K562 (cell line): ENCODE results near the gene RCL1. TPM values are rescaled to one million over a fixed set of nuclear protein-coding genes. Genes with fewer than 3 reads are reported as not detected.

Experiments
- BRD9 ChIP-seq: fragments of 450-650 bp; IDR thresholded peaks from 2 replicates; pipeline ENCODE4 v1.6.1; 2018; ENCODE audit warnings: low read depth; ENCODE audit not compliant: partially characterized antibody
- DDX20 ChIP-seq: fragments of 450-650 bp; IDR thresholded peaks from 2 replicates; pipeline ENCODE4 v1.6.1; 2016; ENCODE audit warnings: missing genetic modification characterization, low read depth, mild to moderate bottlenecking, missing compliant biosample characterization, moderate library complexity
- E2F8 ChIP-seq: fragments of 450-650 bp; IDR thresholded peaks from 2 replicates; pipeline ENCODE4 v1.7.1; 2018; ENCODE audit warnings: mild to moderate bottlenecking, low read depth; ENCODE audit not compliant: partially characterized antibody
- EZH2 ChIP-seq: IDR thresholded peaks from 2 replicates; pipeline ENCODE4 v1.6.1; 2012; ENCODE audit warnings: low read depth, mild to moderate bottlenecking, inconsistent platforms, low read length, borderline replicate concordance
- FOXK2 ChIP-seq, 2 experiments: fragments of 450-650 bp; IDR thresholded peaks in 1 of 2; conservative IDR thresholded peaks in 1 of 2; 2 replicates each; pipeline ENCODE4 v1.6.1; 2016; ENCODE audit warnings: low read depth in 2 of 2, mild to moderate bottlenecking in 1 of 2
- L3MBTL2 ChIP-seq: fragments of 450-650 bp; IDR thresholded peaks from 2 replicates; pipeline ENCODE4 v1.6.1; 2016; ENCODE audit warnings: mild to moderate bottlenecking, moderate library complexity
- MIER1 ChIP-seq: fragments of 450-650 bp; IDR thresholded peaks from 2 replicates; pipeline ENCODE4 v1.6.1; 2016; ENCODE audit warnings: antibody characterized with exemption, mild to moderate bottlenecking, low read depth
- NCOA2 ChIP-seq, 2 experiments: fragments of 450-650 bp; IDR thresholded peaks; 2 replicates each; pipeline ENCODE4 v1.6.1; 2018; ENCODE audit warnings: mild to moderate bottlenecking in 2 of 2, moderate library complexity in 1 of 2; ENCODE audit not compliant: partially characterized antibody in 2 of 2
- PML ChIP-seq: IDR thresholded peaks from 2 replicates; pipeline ENCODE4 v1.6.1; 2012; ENCODE audit warnings: low read length, inconsistent platforms
- PURB ChIP-seq: sonication (generic); formaldehyde crosslinking; IDR thresholded peaks from 2 replicates; pipeline ENCODE4 v1.9.0; 2021; ENCODE audit warnings: low read depth, mild to moderate bottlenecking, missing genetic modification reagents
- SMARCE1 ChIP-seq: fragments of 450-650 bp; IDR thresholded peaks from 2 replicates; pipeline ENCODE4 v1.7.1; 2016; ENCODE audit warnings: mild to moderate bottlenecking
- SPI1 ChIP-seq: IDR thresholded peaks from 2 replicates; pipeline ENCODE4 v1.6.1; 2011; ENCODE audit warnings: low read depth, low read length, control low read depth, borderline replicate concordance
- SREBF1 ChIP-seq: fragments of 150-350 bp; IDR thresholded peaks from 2 replicates; pipeline ENCODE4 v1.6.1; 2014; ENCODE audit warnings: antibody characterized with exemption, low read depth, low read length, borderline replicate concordance
- SRSF3 ChIP-seq: fragments of 200-400 bp; formaldehyde crosslinking; IDR thresholded peaks from 2 replicates; pipeline ENCODE4 v1.6.1; 2016; ENCODE audit warnings: mild to moderate bottlenecking, low read length, moderate library complexity; ENCODE audit not compliant: insufficient read depth
- TSHZ1 ChIP-seq: fragments of 250-450 bp; sonication (Bioruptor Pico); IDR thresholded peaks from 2 replicates; pipeline ENCODE4 v1.4.0; 2020; ENCODE audit warnings: mild to moderate bottlenecking, moderate library complexity
- ZKSCAN3 ChIP-seq: fragments of 250-450 bp; sonication (Bioruptor Pico); IDR thresholded peaks from 2 replicates; pipeline ENCODE4 v1.4.0; 2020
- ZNF282 ChIP-seq: sonication (generic); formaldehyde crosslinking; IDR thresholded peaks from 2 replicates; pipeline ENCODE4 v1.8.1; 2023; ENCODE audit warnings: missing genetic modification reagents
- ZNF511 ChIP-seq: sonication (generic); formaldehyde crosslinking; IDR thresholded peaks from 2 replicates; pipeline ENCODE4 v1.8.0; 2022; ENCODE audit warnings: mild to moderate bottlenecking, missing genetic modification reagents
- polyA plus RNA-seq, 8 experiments: library from polyadenylated mRNA; depleted of rRNA in 4 of 8; stranded (reverse) in 5 of 8; unstranded in 3 of 8; fragments of >200 nt; fragmentation: Nextera tagmentation in 2 of 8; fragmentation: Illumina TruSeq in 1 of 8; extraction: Ambion mirVana in 2 of 8; extraction: Trizol in 1 of 8; gene quantifications; 2 replicates each; pipeline versions ENCODE4 v1.2.1 to v1.2.3, GENCODE V29; 2011 to 2014; ENCODE audit warnings: inconsistent platforms in 1 of 8, missing spikeins in 1 of 8
- total RNA-seq, 7 experiments: library from RNA; depleted of rRNA in 6 of 7; stranded (reverse); fragments of >200 nt in 6 of 7; fragmentation: Illumina TruSeq in 2 of 7; extraction: Trizol in 2 of 7; gene quantifications; 2 replicates each; pipeline versions ENCODE4 v1.2.1 to v1.2.3, GENCODE V29; 2011 to 2021; ENCODE audit warnings: low replicate concordance in 1 of 7
- TF ChIP-seq, protein P1 (sequence below): fragments of 450-650 bp; IDR thresholded peaks from 2 replicates; pipeline ENCODE4 v1.6.1; 2017; ENCODE audit warnings: antibody characterized with exemption, mild to moderate bottlenecking

RCL1 gene
- total and polyA plus RNA-seq, 9 of the 15 experiments (the other 6 are each of a cell fraction or from before 2014, with no cell fraction given): 24.0 to 67.7 (median 38.6) TPM

- TF ChIP-seq, protein P1, sequence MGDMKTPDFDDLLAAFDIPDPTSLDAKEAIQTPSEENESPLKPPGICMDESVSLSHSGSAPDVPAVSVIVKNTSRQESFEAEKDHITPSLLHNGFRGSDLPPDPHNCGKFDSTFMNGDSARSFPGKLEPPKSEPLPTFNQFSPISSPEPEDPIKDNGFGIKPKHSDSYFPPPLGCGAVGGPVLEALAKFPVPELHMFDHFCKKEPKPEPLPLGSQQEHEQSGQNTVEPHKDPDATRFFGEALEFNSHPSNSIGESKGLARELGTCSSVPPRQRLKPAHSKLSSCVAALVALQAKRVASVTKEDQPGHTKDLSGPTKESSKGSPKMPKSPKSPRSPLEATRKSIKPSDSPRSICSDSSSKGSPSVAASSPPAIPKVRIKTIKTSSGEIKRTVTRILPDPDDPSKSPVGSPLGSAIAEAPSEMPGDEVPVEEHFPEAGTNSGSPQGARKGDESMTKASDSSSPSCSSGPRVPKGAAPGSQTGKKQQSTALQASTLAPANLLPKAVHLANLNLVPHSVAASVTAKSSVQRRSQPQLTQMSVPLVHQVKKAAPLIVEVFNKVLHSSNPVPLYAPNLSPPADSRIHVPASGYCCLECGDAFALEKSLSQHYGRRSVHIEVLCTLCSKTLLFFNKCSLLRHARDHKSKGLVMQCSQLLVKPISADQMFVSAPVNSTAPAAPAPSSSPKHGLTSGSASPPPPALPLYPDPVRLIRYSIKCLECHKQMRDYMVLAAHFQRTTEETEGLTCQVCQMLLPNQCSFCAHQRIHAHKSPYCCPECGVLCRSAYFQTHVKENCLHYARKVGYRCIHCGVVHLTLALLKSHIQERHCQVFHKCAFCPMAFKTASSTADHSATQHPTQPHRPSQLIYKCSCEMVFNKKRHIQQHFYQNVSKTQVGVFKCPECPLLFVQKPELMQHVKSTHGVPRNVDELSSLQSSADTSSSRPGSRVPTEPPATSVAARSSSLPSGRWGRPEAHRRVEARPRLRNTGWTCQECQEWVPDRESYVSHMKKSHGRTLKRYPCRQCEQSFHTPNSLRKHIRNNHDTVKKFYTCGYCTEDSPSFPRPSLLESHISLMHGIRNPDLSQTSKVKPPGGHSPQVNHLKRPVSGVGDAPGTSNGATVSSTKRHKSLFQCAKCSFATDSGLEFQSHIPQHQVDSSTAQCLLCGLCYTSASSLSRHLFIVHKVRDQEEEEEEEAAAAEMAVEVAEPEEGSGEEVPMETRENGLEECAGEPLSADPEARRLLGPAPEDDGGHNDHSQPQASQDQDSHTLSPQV: peak; percentile 13; the same call in 1 of the 2 replicates
- TF ChIP-seq MIER1 (no peak), SREBF1 (no peak), EZH2 (no peak), ZNF511 (CRISPR knock-in tag) (no peak), TSHZ1 (CRISPR knock-in tag) (no peak), NCOA2 (IDR thresholded peaks at IDR 0.05; ENCODE audit: partially characterized antibody in 2 of 2) (no peak), ZNF282 (no peak), E2F8 (no peak), SMARCE1 (no peak), PURB (CRISPR knock-in tag) (no peak), FOXK2 (conservative IDR thresholded peaks at IDR 0.05 in 1 of 2, IDR thresholded peaks at IDR 0.05 in 1 of 2; ENCODE audit: low read depth in 2 of 2) (no peak), SPI1 (no peak), ZKSCAN3 (no peak), SRSF3 (no peak), BRD9 (peak; percentile 27), PML (0 out of 2 replicates have a peak, but pooled peaks have one; percentile 13), L3MBTL2 (no peak), DDX20 (tag) (no peak)
Observed at GRCh38 chr9:4865681-4866080, 72.9 kb downstream of the RCL1 start (continued).
